IMR-90 (cell line): ENCODE results near the gene CALY. TPM values are rescaled to one million over a fixed set of nuclear protein-coding genes. Genes with fewer than 3 reads are reported as not detected.

ENCODE experiments used
- ATAC-seq: fragments of 200-7000 bp; cut with Tn5 transposase; 2 replicates; pipeline ENCODE4 v1.9.1; 2020; ENCODE audit warnings: low read depth, mild to moderate bottlenecking, moderate library complexity
- BruUV-seq: library from RNA; stranded (reverse); fragments of 400-500 nt; replicated peaks from 2 replicates; lab custom pipeline; 2021; lab: Mats Ljungman, UMichigan
- CTCF ChIA-PET: fragments of 300-600 bp; formaldehyde crosslinking; extraction: SDS; loops from one replicate; lab custom pipeline; 2021; ENCODE audit warnings: antibody characterized with exemption; lab: Yijun Ruan, JAX
- POLR2A ChIA-PET: fragments of 300-600 bp; sonication (Branson Sonifier 250); formaldehyde crosslinking; loops from one replicate; lab custom pipeline; 2022; ENCODE audit warnings: antibody characterized with exemption; ENCODE audit not compliant: unreplicated experiment; lab: Charles Lee
- DNase-seq: peaks from one replicate; pipeline ENCODE4 v3.0.0; 2013
- H2AFZ ChIP-seq: replicated peaks from 2 replicates; pipeline ENCODE3; 2013; ENCODE audit warnings: low read length, mild to moderate bottlenecking; ENCODE audit not compliant: poor library complexity
- H2AK5ac ChIP-seq: 2 replicates; pipeline ENCODE4 v1.6.1; 2013; ENCODE audit warnings: low read depth, low read length, inconsistent platforms
- H2AK9ac ChIP-seq: replicated peaks from 2 replicates; pipeline ENCODE3; 2013; ENCODE audit warnings: mild to moderate bottlenecking, low read depth, low read length, moderate library complexity; ENCODE audit not compliant: poor library complexity
- H2BK120ac ChIP-seq: 2 replicates; pipeline ENCODE4 v1.6.1; 2013; ENCODE audit warnings: low read depth, low read length, inconsistent platforms
- H2BK15ac ChIP-seq: 3 replicates; pipeline ENCODE4 v1.6.1; 2013; ENCODE audit warnings: low read depth, low read length, inconsistent platforms
- H2BK20ac ChIP-seq: 2 replicates; pipeline ENCODE4 v1.6.1; 2013; ENCODE audit warnings: low read depth, mild to moderate bottlenecking, inconsistent platforms, low read length, moderate library complexity
- H2BK5ac ChIP-seq: 2 replicates; pipeline ENCODE4 v1.6.1; 2013; ENCODE audit warnings: mild to moderate bottlenecking, low read depth, low read length, inconsistent platforms; ENCODE audit not compliant: poor library complexity, severe bottlenecking
- H3K14ac ChIP-seq: replicated peaks from 2 replicates; pipeline ENCODE4 v1.6.1; 2013; ENCODE audit warnings: low read depth, low read length, inconsistent platforms
- H3K18ac ChIP-seq: 2 replicates; pipeline ENCODE4 v1.6.1; 2013; ENCODE audit warnings: low read depth, low read length, control low read depth
- H3K23ac ChIP-seq: 2 replicates; pipeline ENCODE4 v1.6.1; 2013; ENCODE audit warnings: low read depth, low read length, inconsistent platforms
- H3K27ac ChIP-seq: 2 replicates; pipeline ENCODE4 v1.5.1; 2013; ENCODE audit warnings: mild to moderate bottlenecking, control low read depth, low read length; ENCODE audit not compliant: insufficient read depth
- H3K27me3 ChIP-seq: 2 replicates; pipeline ENCODE4 v1.6.1; 2013; ENCODE audit warnings: low read length; ENCODE audit not compliant: control insufficient read depth, insufficient read depth
- H3K36me3 ChIP-seq: 2 replicates; pipeline ENCODE4 v1.6.1; 2013; ENCODE audit warnings: low read length, mixed read lengths; ENCODE audit not compliant: control insufficient read depth, insufficient read depth
- H3K4ac ChIP-seq: 2 replicates; pipeline ENCODE4 v1.6.1; 2013; ENCODE audit warnings: low read depth, low read length, inconsistent platforms
- H3K4me1 ChIP-seq: 2 replicates; pipeline ENCODE4 v1.6.1; 2013; ENCODE audit warnings: low read length, mixed read lengths; ENCODE audit not compliant: control insufficient read depth, insufficient read depth
- H3K4me2 ChIP-seq: 2 replicates; pipeline ENCODE4 v1.6.1; 2013; ENCODE audit warnings: low read depth, mild to moderate bottlenecking, control low read depth, low read length, moderate library complexity
- H3K4me3 ChIP-seq: 2 replicates; pipeline ENCODE4 v1.5.1; 2013; ENCODE audit warnings: low read depth, mild to moderate bottlenecking, control low read depth, low read length, moderate library complexity; ENCODE audit not compliant: insufficient read depth
- H3K56ac ChIP-seq: 2 replicates; pipeline ENCODE4 v1.6.1; 2013; ENCODE audit warnings: low read length, inconsistent platforms; ENCODE audit not compliant: insufficient read depth; ENCODE audit errors: extremely low read depth
- H3K79me1 ChIP-seq, 2 experiments: 2 replicates each; pipeline ENCODE4 v1.6.1; 2013; ENCODE audit warnings: low read length in 2 of 2, inconsistent platforms in 1 of 2, low read depth in 1 of 2
- H3K9ac ChIP-seq: 2 replicates; pipeline ENCODE4 v1.6.1; 2013; ENCODE audit warnings: low read depth, low read length, control low read depth
- H3K9me1 ChIP-seq: 2 replicates; pipeline ENCODE4 v1.6.1; 2013; ENCODE audit warnings: low read length, inconsistent platforms; ENCODE audit not compliant: insufficient read depth
- H3K9me3 ChIP-seq: 2 replicates; pipeline ENCODE4 v1.6.1; 2013; ENCODE audit warnings: low read length; ENCODE audit not compliant: control insufficient read depth, insufficient read depth
- H4K20me1 ChIP-seq: 2 replicates; pipeline ENCODE4 v1.6.1; 2013; ENCODE audit warnings: low read length, inconsistent platforms; ENCODE audit not compliant: insufficient read depth
- H4K5ac ChIP-seq: 2 replicates; pipeline ENCODE4 v1.6.1; 2013; ENCODE audit warnings: mild to moderate bottlenecking, low read depth, low read length, control low read depth
- H4K8ac ChIP-seq, 2 experiments: 2 replicates each; pipeline ENCODE4 v1.6.1; 2013; ENCODE audit warnings: low read depth in 2 of 2, low read length in 2 of 2, control low read depth in 1 of 2, inconsistent platforms in 1 of 2
- H4K91ac ChIP-seq: 2 replicates; pipeline ENCODE4 v1.6.1; 2013; ENCODE audit warnings: low read depth, low read length, inconsistent platforms; ENCODE audit not compliant: insufficient read depth
- FOS ChIP-seq: fragments of 150-350 bp; IDR thresholded peaks from 2 replicates; pipeline ENCODE4 v1.6.1; 2016; ENCODE audit warnings: low read depth, low read length
- MAFK ChIP-seq: IDR thresholded peaks from 2 replicates; pipeline ENCODE4 v1.6.1; 2012; ENCODE audit warnings: low read depth, low read length, improper control_type of control experiment
- WGBS, 2 experiments: methylation state at CpG; one replicate each; pipeline versions ENCODE4 v1.1.5 to v1.1.7; 2013; ENCODE audit warnings: missing lambda C conversion rate in 2 of 2; ENCODE audit not compliant: insufficient read length in 1 of 2; ENCODE audit errors: extremely low coverage in 2 of 2; 5-methylcytosine and 5-hydroxymethylcytosine counted together
- dilution Hi-C: fragments of 300-500 bp; cut with HindIII; formaldehyde crosslinking; loops from one replicate; pipeline ENCODE4 v1.14.3; 2018; ENCODE audit warnings: low sequenced_read_pairs; ENCODE audit not compliant: unreplicated experiment
- in situ Hi-C: fragments of 300-500 bp; cut with MboI; formaldehyde crosslinking; loops from 3 replicates; pipeline ENCODE4 v1.14.3; 2019; ENCODE audit warnings: low sequenced_read_pairs, inconsistent platforms, mixed read lengths
- intact Hi-C: fragments of 100-400 bp; cut with micrococcal nuclease; formaldehyde crosslinking; loops from 2 replicates; pipeline ENCODE4 v1.10.0; 2022
- polyA plus RNA-seq, 3 experiments: library from polyadenylated mRNA; depleted of rRNA; stranded (reverse); fragments of >200 nt; gene quantifications; 2 replicates each; pipeline ENCODE4 v1.2.3, GENCODE V29; 2012; ENCODE audit warnings: low replicate concordance in 1 of 3
- total RNA-seq: library from RNA; depleted of rRNA; stranded (reverse); fragments of >200 nt; gene quantifications from 2 replicates; pipeline ENCODE4 v1.2.3, GENCODE V29; 2012

The CALY gene
- total and polyA plus RNA-seq, 2 of the 4 experiments (the other 2 are of a cell fraction) = 0.34 TPM; not detected in 1

GRCh38 chr10:133372507-133372906, 35.8 kb upstream of the CALY start:
- H3K27ac ChIP-seq = no peak overlapping the region; the same call in 1 of the 2 replicates
- in situ Hi-C loops (no loop called here), intact Hi-C loops (loop anchor here (10.0 kb wide), 1 partner anchor 48 kb away; no protein-coding TSS in a partner anchor), dilution Hi-C loops (no loop called here)
- no peak overlapping the region for H2BK20ac ChIP-seq
- no peaks in the 10 kb centered on the region for H4K20me1 ChIP-seq
- peak overlapping the region; percentile 27 for H3K4me3 ChIP-seq
- no peak for TF ChIP-seq FOS
- TF ChIP-seq MAFK = no peak
- H3K4ac ChIP-seq = no peak overlapping the region
- ChIA-PET CTCF (no interaction called here), POLR2A (no interaction called here)
- no peak overlapping the region for H2BK5ac ChIP-seq
- no peak overlapping the region for H2AK5ac ChIP-seq
- peak overlapping the region; percentile 81; the same call in 1 of the 2 replicates for H3K4me2 ChIP-seq
- no peak overlapping the region for H4K8ac ChIP-seq
- no peak overlapping the region; the same call in 1 of the 2 replicates for H3K9ac ChIP-seq
- DNase-seq (no peak), ATAC-seq (no peak)
- peaks cover 4% of the 10 kb centered on the region; the same call in 1 of the 2 replicates for H3K4me1 ChIP-seq
- no peak overlapping the region for H3K14ac ChIP-seq
- no peak overlapping the region for H2AFZ ChIP-seq
- H3K9me1 ChIP-seq = no peaks in the 10 kb centered on the region
- no peak overlapping the region for H2BK120ac ChIP-seq
- no peaks in the 10 kb centered on the region for H3K9me3 ChIP-seq
- H3K79me1 ChIP-seq = peaks cover 6 to 12% of the 10 kb centered on the region in 2 experiments; a peak in 3 of 4 replicates
- no peak overlapping the region for H3K18ac ChIP-seq
- H3K23ac ChIP-seq = no peak overlapping the region
- H3K27me3 ChIP-seq = no peaks in the 10 kb centered on the region
- BruUV-seq = no TSS peak
- H2AK9ac ChIP-seq = no peak overlapping the region
- no peak overlapping the region for H4K5ac ChIP-seq
- peaks cover 22% of the 10 kb centered on the region for H3K36me3 ChIP-seq
- no peak overlapping the region for H4K91ac ChIP-seq
- 88% methylated on average over 3 of the region's 20 CpGs; no CpG with 5 or more reads in 1 of the 2 experiments for WGBS, 2 experiments
- H2BK15ac ChIP-seq = no peak overlapping the region
- no peak overlapping the region for H3K56ac ChIP-seq
